ENCODE data around the gene ABLIM2. TPM values are rescaled to one million over a fixed set of nuclear protein-coding genes. Genes with fewer than 3 reads are reported as not detected.

Gene ABLIM2
- total and polyA plus RNA-seq, 7 experiments from 2014 or later: 0.22 to 5.8 (median 3.1) TPM

DNA sequence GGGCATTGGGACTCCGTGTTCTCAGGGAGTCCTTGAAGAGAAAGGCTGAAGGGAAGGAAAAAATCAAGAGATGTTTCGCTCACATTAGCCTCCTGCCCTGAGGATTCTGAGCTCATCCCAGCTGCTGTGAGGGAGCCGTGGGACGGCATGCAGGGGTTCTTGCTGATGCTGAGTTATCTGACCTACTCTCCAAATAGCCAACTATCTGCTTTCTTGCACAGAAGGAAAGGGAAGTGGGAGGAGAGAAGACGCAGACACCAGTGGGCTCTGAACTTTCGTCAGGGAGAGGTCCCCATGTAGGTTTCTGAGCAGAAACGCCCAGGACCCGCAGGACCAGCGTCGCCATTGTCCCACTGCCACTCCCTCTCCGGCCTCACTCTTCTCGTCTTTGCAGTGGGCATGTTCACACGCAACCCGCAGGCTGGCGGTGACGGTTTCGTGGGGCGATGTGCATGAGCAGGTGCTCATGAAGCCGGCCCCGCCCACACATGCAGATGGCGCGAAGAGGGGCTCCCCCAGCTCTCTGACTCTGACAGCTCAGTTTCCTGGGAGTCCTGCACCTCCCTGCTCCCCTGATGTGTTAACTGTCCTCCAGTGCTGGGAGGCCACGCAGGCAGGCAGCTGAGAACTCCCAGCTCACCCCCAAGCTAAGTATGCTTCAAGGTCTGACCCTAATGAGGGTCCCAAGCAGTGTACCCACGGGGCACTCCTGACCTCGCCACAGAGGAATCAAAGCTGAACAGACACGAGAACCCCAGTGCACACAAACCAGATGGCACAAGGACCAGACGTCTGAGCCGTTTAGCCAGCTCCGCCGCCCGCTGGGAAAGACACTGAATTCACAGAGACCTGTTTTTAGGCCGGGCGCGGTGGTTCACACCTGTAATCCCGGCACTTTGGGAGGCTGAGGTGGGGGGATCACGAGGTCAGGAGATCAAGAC is 13.6 kb upstream of the ABLIM2 start:
- H3K27me3 Mint-ChIP-seq: peaks cover 0 to 7% (median 0%) of the 10 kb centered on the region in 5 donors
- peaks cover 0 to 11% (median 0%) of the 10 kb centered on the region in 7 donors for H3K4me1 Mint-ChIP-seq
- H3K9me3 Mint-ChIP-seq: peaks cover 0 to 22% (median 8%) of the 10 kb centered on the region in 11 donors
- intact Hi-C loops (cut with micrococcal nuclease): no loop called here
- H3K4me3 ChIP-seq (ENCODE audit: low read length): no peak overlapping the region
- no peaks in the 10 kb centered on the region for H3K36me3 ChIP-seq (ENCODE audit: control insufficient read depth in 2 of 3, insufficient read depth in 3 of 3, low read length in 3 of 3)
- no peaks in the 10 kb centered on the region for H3K27me3 ChIP-seq (ENCODE audit: control insufficient read depth in 2 of 2, insufficient read depth in 2 of 2, low read length in 2 of 2)
- H3K4me1 ChIP-seq (ENCODE audit: control insufficient read depth in 2 of 2, insufficient read depth in 2 of 2, low read length in 2 of 2): no peaks in the 10 kb centered on the region
- H3K36me3 Mint-ChIP-seq: no peaks in the 10 kb centered on the region
- POLR2A ChIA-PET: no interaction called here
- ATAC-seq (no peak), DNase-seq (no peak)
- no peak overlapping the region for H3K4me3 Mint-ChIP-seq
- H3K9me3 ChIP-seq (ENCODE audit: control insufficient read depth in 2 of 3, low read length in 3 of 3): peaks cover 0 to 8% (median 0%) of the 10 kb centered on the region in 3 experiments
- CTCF ChIA-PET: no interaction called here
- no peak overlapping the region for H3K27ac ChIP-seq (ENCODE audit: low read depth, low read length)
- no peak overlapping the region for H3K27ac Mint-ChIP-seq

DNA sequence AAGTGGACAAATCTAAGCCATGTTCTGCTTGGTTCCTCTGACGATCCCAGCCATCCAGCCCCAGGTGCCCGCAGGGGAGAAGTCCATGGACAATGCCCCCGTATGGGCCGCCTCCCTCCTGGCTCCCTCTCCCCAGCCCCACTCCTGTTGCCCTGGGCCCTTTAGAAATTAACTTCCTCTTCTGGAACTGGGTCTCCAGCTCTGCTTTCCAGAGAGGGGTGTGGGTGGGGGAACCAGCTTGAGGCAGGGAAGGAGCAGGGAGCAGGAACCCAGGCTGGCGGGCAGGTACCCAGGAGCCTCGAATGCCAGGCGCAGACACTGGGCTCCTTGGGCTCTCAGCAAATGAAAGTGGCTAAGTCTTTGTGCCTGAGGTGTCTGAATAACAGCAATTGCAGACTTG is 12.7 kb upstream of the ABLIM2 start:
- Mint-ChIP-seq H3K27me3 (peaks cover 0 to 10% (median 0%) of the 10 kb centered on the region in 5 donors), H3K4me1 (peaks cover 0 to 12% (median 0%) of the 10 kb centered on the region in 7 donors), H3K4me3 (no peak overlapping the region), H3K9me3 (peaks cover 0 to 22% (median 8%) of the 10 kb centered on the region in 11 donors), H3K27ac (no peak overlapping the region), H3K36me3 (no peaks in the 10 kb centered on the region)
- Histone ChIP-seq H3K4me1 (ENCODE audit: control insufficient read depth in 2 of 2, insufficient read depth in 2 of 2, low read length in 2 of 2) (no peaks in the 10 kb centered on the region), H3K9me3 (ENCODE audit: control insufficient read depth in 2 of 3, low read length in 3 of 3) (peaks cover 0 to 8% (median 0%) of the 10 kb centered on the region in 3 experiments), H3K27me3 (ENCODE audit: control insufficient read depth in 2 of 2, insufficient read depth in 2 of 2, low read length in 2 of 2) (no peaks in the 10 kb centered on the region), H3K27ac (ENCODE audit: low read depth, low read length) (no peak overlapping the region), H3K36me3 (ENCODE audit: control insufficient read depth in 2 of 3, insufficient read depth in 3 of 3, low read length in 3 of 3) (no peaks in the 10 kb centered on the region), H3K4me3 (ENCODE audit: low read length) (no peak overlapping the region)
- CTCF ChIA-PET: no interaction called here
- ATAC-seq (no peak), DNase-seq (no peak)
- intact Hi-C loops (cut with micrococcal nuclease): no loop called here
- POLR2A ChIA-PET: no interaction called here

DNA sequence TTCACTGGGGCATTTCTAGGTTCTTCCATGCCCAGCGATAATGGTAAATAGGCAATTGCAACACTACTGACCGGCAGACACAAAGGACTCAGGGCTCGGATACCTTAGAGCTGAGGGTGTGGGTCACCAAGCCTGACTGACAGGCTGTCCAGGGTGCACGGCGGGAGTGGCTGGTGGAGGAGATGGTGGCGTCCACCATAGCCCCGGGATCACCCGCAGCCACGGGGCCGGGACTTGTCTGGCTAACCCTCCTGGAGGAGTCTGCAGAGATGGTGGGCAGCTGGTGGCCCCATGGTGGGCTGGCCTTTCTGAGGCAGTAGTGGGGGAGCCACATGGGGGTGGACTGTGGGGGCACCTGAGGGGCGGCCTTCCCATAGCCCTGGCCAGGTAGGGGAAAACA is 11.7 kb upstream of the ABLIM2 start:
- no peak overlapping the region for H3K4me3 ChIP-seq (ENCODE audit: low read length)
- H3K27me3 ChIP-seq (ENCODE audit: control insufficient read depth in 2 of 2, insufficient read depth in 2 of 2, low read length in 2 of 2): no peaks in the 10 kb centered on the region
- no peak for DNase-seq
- Mint-ChIP-seq H3K4me1 (peaks cover 0 to 12% (median 0%) of the 10 kb centered on the region in 7 donors), H3K27ac (no peak overlapping the region), H3K4me3 (no peak overlapping the region), H3K36me3 (no peaks in the 10 kb centered on the region), H3K9me3 (peaks cover 0 to 22% (median 8%) of the 10 kb centered on the region in 11 donors), H3K27me3 (peaks cover 0 to 10% (median 0%) of the 10 kb centered on the region in 5 donors)
- POLR2A ChIA-PET: no interaction called here
- CTCF ChIA-PET: no interaction called here
- peaks cover 0 to 8% (median 0%) of the 10 kb centered on the region in 3 experiments for H3K9me3 ChIP-seq (ENCODE audit: control insufficient read depth in 2 of 3, low read length in 3 of 3)
- no peaks in the 10 kb centered on the region for H3K36me3 ChIP-seq (ENCODE audit: control insufficient read depth in 2 of 3, insufficient read depth in 3 of 3, low read length in 3 of 3)
- intact Hi-C loops (cut with micrococcal nuclease): no loop called here
- H3K4me1 ChIP-seq (ENCODE audit: control insufficient read depth in 2 of 2, insufficient read depth in 2 of 2, low read length in 2 of 2): no peaks in the 10 kb centered on the region
- ATAC-seq: no peak
- no peak overlapping the region for H3K27ac ChIP-seq (ENCODE audit: low read depth, low read length)

DNA sequence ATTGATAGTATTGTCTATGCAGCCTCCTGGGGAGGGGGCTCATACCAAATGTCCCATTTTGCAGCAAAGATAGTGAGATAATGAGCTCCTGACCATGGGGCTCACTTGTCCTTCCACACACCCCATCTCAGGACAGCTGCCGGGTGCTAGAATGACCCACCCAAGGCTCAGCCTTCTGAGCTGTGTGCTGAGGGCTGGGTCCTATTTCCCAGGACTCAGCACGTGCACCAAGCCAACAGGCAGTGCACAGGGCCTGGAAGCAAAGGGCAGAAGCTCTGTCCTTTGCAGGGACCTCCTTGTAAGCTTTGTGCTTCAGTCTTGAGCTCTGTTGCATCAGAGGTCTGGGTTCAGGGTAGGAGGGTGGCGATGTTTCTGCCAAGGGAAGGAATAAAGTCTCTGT is 11.2 kb upstream of the ABLIM2 start:
- ATAC-seq (no peak), DNase-seq (no peak)
- H3K9me3 Mint-ChIP-seq: peaks cover 0 to 22% (median 8%) of the 10 kb centered on the region in 11 donors
- Histone ChIP-seq H3K4me1 (ENCODE audit: control insufficient read depth in 2 of 2, insufficient read depth in 2 of 2, low read length in 2 of 2) (no peaks in the 10 kb centered on the region), H3K9me3 (ENCODE audit: control insufficient read depth in 2 of 3, low read length in 3 of 3) (peaks cover 0 to 8% (median 0%) of the 10 kb centered on the region in 3 experiments), H3K27ac (ENCODE audit: low read depth, low read length) (no peak overlapping the region), H3K4me3 (ENCODE audit: low read length) (no peak overlapping the region), H3K27me3 (ENCODE audit: control insufficient read depth in 2 of 2, insufficient read depth in 2 of 2, low read length in 2 of 2) (no peaks in the 10 kb centered on the region), H3K36me3 (ENCODE audit: control insufficient read depth in 2 of 3, insufficient read depth in 3 of 3, low read length in 3 of 3) (no peaks in the 10 kb centered on the region)
- H3K4me1 Mint-ChIP-seq: peaks cover 0 to 12% (median 0%) of the 10 kb centered on the region in 7 donors
- H3K36me3 Mint-ChIP-seq: no peaks in the 10 kb centered on the region
- intact Hi-C loops (cut with micrococcal nuclease): no loop called here
- H3K4me3 Mint-ChIP-seq: no peak overlapping the region
- no peak overlapping the region for H3K27ac Mint-ChIP-seq
- peaks cover 0 to 10% (median 0%) of the 10 kb centered on the region in 5 donors for H3K27me3 Mint-ChIP-seq
- CTCF ChIA-PET: no interaction called here
- POLR2A ChIA-PET: no interaction called here

DNA sequence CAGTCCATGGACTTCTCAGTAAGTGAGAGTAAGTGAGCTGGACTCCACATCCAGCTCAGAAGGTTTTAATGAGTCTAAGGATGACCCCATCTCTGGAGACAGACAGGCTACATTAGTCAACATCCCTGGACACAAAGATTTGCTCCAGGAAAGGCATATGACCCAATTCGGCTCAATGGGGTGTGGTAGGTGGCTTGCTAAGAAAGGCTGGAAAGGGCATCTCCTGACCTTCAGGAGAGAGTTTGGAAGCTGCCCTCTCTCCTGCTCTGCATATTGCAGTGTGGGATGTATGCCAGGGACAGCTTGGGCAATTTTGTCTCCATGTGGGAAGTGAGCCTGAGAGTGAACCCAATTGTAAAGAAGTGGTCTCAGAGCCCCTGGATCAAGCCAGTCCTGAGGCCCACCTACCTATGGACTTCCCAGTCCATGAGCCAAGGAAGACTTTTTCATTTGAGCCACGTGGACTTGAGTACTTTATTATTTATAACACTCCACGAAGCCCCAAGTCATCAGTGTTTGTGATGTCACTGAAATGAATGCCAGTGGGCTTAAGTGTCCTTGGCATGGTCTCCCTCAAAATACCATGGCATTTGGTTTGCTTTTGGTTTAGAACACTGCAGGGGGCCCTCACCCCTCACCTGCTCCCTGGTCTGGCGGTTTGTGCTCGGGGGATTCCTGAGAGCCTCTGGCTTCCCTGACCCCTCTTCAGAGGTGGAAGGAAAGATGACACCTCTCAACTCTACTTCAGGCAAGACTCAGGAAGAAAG is 10.4 kb upstream of the ABLIM2 start:
- no peaks in the 10 kb centered on the region for H3K4me1 ChIP-seq (ENCODE audit: control insufficient read depth in 2 of 2, insufficient read depth in 2 of 2, low read length in 2 of 2)
- H3K9me3 ChIP-seq (ENCODE audit: control insufficient read depth in 2 of 3, low read length in 3 of 3): peaks cover 0 to 8% (median 0%) of the 10 kb centered on the region in 3 experiments
- H3K27me3 Mint-ChIP-seq: peaks cover 0 to 10% (median 0%) of the 10 kb centered on the region in 5 donors
- ATAC-seq: no peak
- ChIA-PET POLR2A (no interaction called here), CTCF (no interaction called here)
- no peak overlapping the region for H3K27ac Mint-ChIP-seq
- intact Hi-C loops (cut with micrococcal nuclease): no loop called here
- no peaks in the 10 kb centered on the region for H3K36me3 ChIP-seq (ENCODE audit: control insufficient read depth in 2 of 3, insufficient read depth in 3 of 3, low read length in 3 of 3)
- H3K4me1 Mint-ChIP-seq: peaks cover 0 to 12% (median 0%) of the 10 kb centered on the region in 7 donors
- no peak overlapping the region for H3K4me3 Mint-ChIP-seq
- H3K27me3 ChIP-seq (ENCODE audit: control insufficient read depth in 2 of 2, insufficient read depth in 2 of 2, low read length in 2 of 2): no peaks in the 10 kb centered on the region
- H3K27ac ChIP-seq (ENCODE audit: low read depth, low read length): no peak overlapping the region
- no peak for DNase-seq
- H3K4me3 ChIP-seq (ENCODE audit: low read length): no peak overlapping the region
- H3K9me3 Mint-ChIP-seq: peaks cover 0 to 22% (median 8%) of the 10 kb centered on the region in 11 donors
- H3K36me3 Mint-ChIP-seq: no peaks in the 10 kb centered on the region

DNA sequence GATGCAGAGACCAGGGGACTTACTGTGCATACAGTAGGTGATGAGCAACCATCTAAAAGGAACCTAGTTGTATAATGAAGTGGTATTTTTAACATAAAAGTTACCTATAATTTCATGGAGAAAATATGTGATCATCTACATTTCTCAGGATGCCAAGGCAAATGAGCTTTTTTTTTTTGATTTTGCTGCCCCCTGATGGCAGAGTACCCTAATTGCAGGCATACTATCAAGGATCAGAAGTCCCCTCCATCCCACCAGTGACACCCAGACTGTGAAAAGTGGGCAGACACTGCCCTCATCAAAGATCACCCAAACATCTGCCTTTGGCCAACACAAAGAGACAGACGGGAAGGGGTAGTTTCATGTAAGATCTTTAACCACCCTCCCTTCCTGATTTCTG is 9.6 kb upstream of the ABLIM2 start:
- peaks cover 0 to 12% (median 0%) of the 10 kb centered on the region in 7 donors for H3K4me1 Mint-ChIP-seq
- intact Hi-C loops (cut with micrococcal nuclease): no loop called here
- no peak overlapping the region for H3K4me3 ChIP-seq (ENCODE audit: low read length)
- H3K4me1 ChIP-seq (ENCODE audit: control insufficient read depth in 2 of 2, insufficient read depth in 2 of 2, low read length in 2 of 2): no peaks in the 10 kb centered on the region
- H3K27me3 ChIP-seq (ENCODE audit: control insufficient read depth in 2 of 2, insufficient read depth in 2 of 2, low read length in 2 of 2): no peaks in the 10 kb centered on the region
- ChIA-PET POLR2A (no interaction called here), CTCF (no interaction called here)
- H3K27ac ChIP-seq (ENCODE audit: low read depth, low read length): no peak overlapping the region
- ATAC-seq (no peak), DNase-seq (no peak)
- H3K9me3 ChIP-seq (ENCODE audit: control insufficient read depth in 2 of 3, low read length in 3 of 3): peaks cover 0 to 8% (median 0%) of the 10 kb centered on the region in 3 experiments
- H3K4me3 Mint-ChIP-seq: no peak overlapping the region
- peaks cover 0 to 22% (median 8%) of the 10 kb centered on the region in 11 donors for H3K9me3 Mint-ChIP-seq
- H3K36me3 ChIP-seq (ENCODE audit: control insufficient read depth in 2 of 3, insufficient read depth in 3 of 3, low read length in 3 of 3): no peaks in the 10 kb centered on the region
- peaks cover 0 to 10% (median 0%) of the 10 kb centered on the region in 5 donors for H3K27me3 Mint-ChIP-seq
- H3K27ac Mint-ChIP-seq: no peak overlapping the region
- no peaks in the 10 kb centered on the region for H3K36me3 Mint-ChIP-seq
